ENCODE data around the gene TFDP2. TPM values are rescaled to one million over a fixed set of nuclear protein-coding genes. Genes with fewer than 3 reads are reported as not detected.
A peak's percentile ranks its signal among the peaks of the same experiment; 100 is the strongest.

Gene TFDP2
- total RNA-seq, 1 experiment from 2014 or later = 47.0 TPM

GRCh38 chr3:141971571-141971970, 177.8 kb downstream of the TFDP2 start:
- Histone ChIP-seq H3K9me3 (no peaks in the 10 kb centered on the region), H3K27me3 (no peaks in the 10 kb centered on the region), H3K36me3 (no peaks in the 10 kb centered on the region), H3K4me3 (no peak overlapping the region)
- DNase-seq = no peak

- Histone ChIP-seq H3K36me3 (no peaks in the 10 kb centered on the region; the same call in 1 of the 2 replicates), H3K4me3 (no peak overlapping the region), H3K9me3 (no peaks in the 10 kb centered on the region), H3K27me3 (no peaks in the 10 kb centered on the region)
- DNase-seq = no peak
Measured at GRCh38 chr3:141969711-141970110, 179.6 kb downstream of the TFDP2 start.

- Histone ChIP-seq H3K4me3 (no peak overlapping the region), H3K9me3 (no peaks in the 10 kb centered on the region), H3K36me3 (peaks cover 6% of the 10 kb centered on the region), H3K27me3 (no peaks in the 10 kb centered on the region)
- DNase-seq = no peak
Measured at GRCh38 chr3:141965471-141965870, 183.9 kb downstream of the TFDP2 start.

GRCh38 chr3:141963301-141963700, 186.0 kb downstream of the TFDP2 start:
- no peaks in the 10 kb centered on the region for H3K9me3 ChIP-seq
- no peak overlapping the region for H3K4me3 ChIP-seq
- H3K36me3 ChIP-seq = peaks cover 6% of the 10 kb centered on the region
- H3K27me3 ChIP-seq = no peaks in the 10 kb centered on the region
- DNase-seq = no peak

- DNase-seq = peak; percentile 36
- H3K27me3 ChIP-seq = no peaks in the 10 kb centered on the region
- H3K9me3 ChIP-seq = no peaks in the 10 kb centered on the region
- no peak overlapping the region for H3K4me3 ChIP-seq
- H3K36me3 ChIP-seq = peaks cover 6% of the 10 kb centered on the region
Measured at GRCh38 chr3:141960731-141961130, 188.6 kb downstream of the TFDP2 start.

- no peak for DNase-seq
- no peaks in the 10 kb centered on the region for H3K9me3 ChIP-seq
- peaks cover 6% of the 10 kb centered on the region for H3K36me3 ChIP-seq
- H3K27me3 ChIP-seq = no peaks in the 10 kb centered on the region
- H3K4me3 ChIP-seq = no peak overlapping the region
Measured at GRCh38 chr3:141959589-141960554, 189.5 kb downstream of the TFDP2 start.

GRCh38 chr3:141955175-141955574, 194.2 kb downstream of the TFDP2 start:
- H3K36me3 ChIP-seq = no peaks in the 10 kb centered on the region; the same call in 1 of the 2 replicates
- no peak overlapping the region for H3K4me3 ChIP-seq
- no peaks in the 10 kb centered on the region for H3K9me3 ChIP-seq
- no peak for DNase-seq
- H3K27me3 ChIP-seq = no peaks in the 10 kb centered on the region

GRCh38 chr3:141952611-141953010, 196.7 kb downstream of the TFDP2 start:
- no peak for DNase-seq
- Histone ChIP-seq H3K9me3 (no peaks in the 10 kb centered on the region), H3K4me3 (no peak overlapping the region), H3K27me3 (no peaks in the 10 kb centered on the region), H3K36me3 (no peaks in the 10 kb centered on the region)

GRCh38 chr3:141950572-141951493, 198.5 kb downstream of the TFDP2 start:
- no peaks in the 10 kb centered on the region for H3K27me3 ChIP-seq
- H3K4me3 ChIP-seq = no peak overlapping the region
- H3K36me3 ChIP-seq = no peaks in the 10 kb centered on the region
- H3K9me3 ChIP-seq = no peaks in the 10 kb centered on the region
- no peak for DNase-seq

- Histone ChIP-seq H3K4me3 (no peak overlapping the region), H3K36me3 (no peaks in the 10 kb centered on the region), H3K27me3 (no peaks in the 10 kb centered on the region), H3K9me3 (no peaks in the 10 kb centered on the region)
- no peak for DNase-seq
Measured at GRCh38 chr3:141949972-141950371, 199.4 kb downstream of the TFDP2 start.

- no peaks in the 10 kb centered on the region for H3K36me3 ChIP-seq
- H3K4me3 ChIP-seq = no peak overlapping the region
- no peaks in the 10 kb centered on the region for H3K27me3 ChIP-seq
- H3K9me3 ChIP-seq = no peaks in the 10 kb centered on the region
- no peak for DNase-seq
Measured at GRCh38 chr3:141949399-141949798, 199.9 kb downstream of the TFDP2 start.

GRCh38 chr3:141945726-141946485, 203.4 kb downstream of the TFDP2 start:
- Histone ChIP-seq H3K36me3 (no peaks in the 10 kb centered on the region), H3K9me3 (no peaks in the 10 kb centered on the region), H3K4me3 (no peak overlapping the region), H3K27me3 (no peaks in the 10 kb centered on the region)
- DNase-seq = no peak

- Histone ChIP-seq H3K4me3 (no peak overlapping the region), H3K9me3 (no peaks in the 10 kb centered on the region), H3K36me3 (no peaks in the 10 kb centered on the region), H3K27me3 (no peaks in the 10 kb centered on the region)
- no peak for DNase-seq
Measured at GRCh38 chr3:141942006-141942405, 207.3 kb downstream of the TFDP2 start.

GRCh38 chr3:141941093-141941492, 208.3 kb downstream of the TFDP2 start:
- no peaks in the 10 kb centered on the region for H3K27me3 ChIP-seq
- H3K36me3 ChIP-seq = no peaks in the 10 kb centered on the region
- H3K4me3 ChIP-seq = no peak overlapping the region
- DNase-seq = no peak
- no peaks in the 10 kb centered on the region for H3K9me3 ChIP-seq

GRCh38 chr3:141940194-141940776, 209.1 kb downstream of the TFDP2 start:
- Histone ChIP-seq H3K4me3 (no peak overlapping the region), H3K36me3 (no peaks in the 10 kb centered on the region), H3K9me3 (no peaks in the 10 kb centered on the region), H3K27me3 (no peaks in the 10 kb centered on the region)
- DNase-seq = peak; percentile 88

- DNase-seq = no peak
- Histone ChIP-seq H3K36me3 (no peaks in the 10 kb centered on the region), H3K9me3 (no peaks in the 10 kb centered on the region), H3K27me3 (no peaks in the 10 kb centered on the region), H3K4me3 (no peak overlapping the region)
Measured at GRCh38 chr3:141939759-141940158, 209.6 kb downstream of the TFDP2 start.
